Left cardiac atrium (tissue), 4 donors: ENCODE results near the gene KAT2B. TPM values are rescaled to one million over a fixed set of nuclear protein-coding genes. Genes with fewer than 3 reads are reported as not detected.

Experiments used
- ATAC-seq, 2 donors: fragments of 200-7000 bp; cut with Tn5 transposase; one replicate each; pipeline ENCODE4 v1.9.1; 2020; ENCODE audit warnings: mild to moderate bottlenecking in 2 of 2, moderate library complexity in 2 of 2
- DNase-seq: peaks from one replicate; pipeline ENCODE4 v3.0.0-alpha.2; 2020
- intact Hi-C, 2 donors: fragments of 100-400 bp; cut with DNase I; formaldehyde crosslinking; loops; one replicate each; pipeline versions ENCODE4 v1.14.1 to v1.15.1; 2022 to 2023
- microRNA-seq, 2 donors: library from miRNA; unstranded; fragments of <30 nt; microRNA quantifications; one replicate each; pipeline ENCODE4 v1.2.0, GENCODE V29; 2020
- total RNA-seq, 2 donors: library from RNA; stranded (reverse); fragmentation: NEBNext Ultra II Directional; extraction: Animal tissue kit (Norgen Biotek cat#: 25700); gene quantifications; one replicate each; pipeline ENCODE4 v1.2.1, GENCODE V29; 2021
- donor health status: DM: no; HTN: yes; CAD: no.
- donor health status: DM: no; HTN: yes; CAD: no; lungs with severe emphysema.
- donor health status: DM: yes; HTN: yes; CAD: no.
- donor health status: Dilated cardiomyopathy.

KAT2B gene
- total RNA-seq, 2 donors from 2014 or later, result 59.8 to 73.3 TPM

GRCh38 chr3:20185331-20185678, 145.1 kb downstream of the KAT2B start:
- ATAC-seq, result no peak
- intact Hi-C loops, result loop anchor here in 1 of 2 donors (5.0 to 10.0 kb wide), 2 partner anchors 148 to 241 kb away; partner anchors contain the start of gene RAB5A
- no peak for DNase-seq

GRCh38 chr3:20185679-20186599, 145.7 kb downstream of the KAT2B start, which contains the start of gene SGO1:
Gene SGO1 (minus strand): TSS chr3:20186206. CDS start chr3:20184027, 2,179 bp downstream.
- peak; percentile 100 for DNase-seq
- ATAC-seq, result peak; percentile 100
- intact Hi-C loops, result loop anchor here in 1 of 2 donors (5.0 to 10.0 kb wide), 2 partner anchors 149 to 241 kb away; partner anchors contain the start of gene RAB5A

DNA sequence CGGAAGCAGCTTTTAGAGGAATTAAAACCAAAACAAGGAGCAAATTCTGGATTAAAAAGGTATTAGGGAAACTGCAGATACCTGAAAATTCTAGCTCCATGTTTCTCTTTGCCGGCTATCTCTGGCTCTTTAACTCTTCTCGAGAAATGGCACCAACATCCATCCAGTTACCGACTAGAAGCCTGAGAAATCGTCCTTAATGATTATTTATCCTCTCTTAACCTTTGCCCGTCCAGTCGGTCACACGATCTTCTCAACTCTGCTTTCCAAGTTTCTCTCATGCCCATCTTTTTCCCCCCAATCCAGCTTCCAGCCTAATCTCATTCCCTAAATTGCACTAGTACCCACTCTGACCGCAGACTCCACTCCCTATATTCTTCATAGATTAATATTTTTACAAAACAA, 146.4 kb downstream of the KAT2B start:
- DNase-seq (no peak), ATAC-seq (peak; percentile 6 to 9)
- intact Hi-C loops, result loop anchor here in 1 of 2 donors (5.0 to 10.0 kb wide), 2 partner anchors 149 to 242 kb away; partner anchors contain the start of gene RAB5A

GRCh38 chr3:20190991-20191390, 150.7 kb downstream of the KAT2B start:
- DNase-seq, result no peak
- intact Hi-C loops, result no loop called here
- ATAC-seq, result no peak

DNA sequence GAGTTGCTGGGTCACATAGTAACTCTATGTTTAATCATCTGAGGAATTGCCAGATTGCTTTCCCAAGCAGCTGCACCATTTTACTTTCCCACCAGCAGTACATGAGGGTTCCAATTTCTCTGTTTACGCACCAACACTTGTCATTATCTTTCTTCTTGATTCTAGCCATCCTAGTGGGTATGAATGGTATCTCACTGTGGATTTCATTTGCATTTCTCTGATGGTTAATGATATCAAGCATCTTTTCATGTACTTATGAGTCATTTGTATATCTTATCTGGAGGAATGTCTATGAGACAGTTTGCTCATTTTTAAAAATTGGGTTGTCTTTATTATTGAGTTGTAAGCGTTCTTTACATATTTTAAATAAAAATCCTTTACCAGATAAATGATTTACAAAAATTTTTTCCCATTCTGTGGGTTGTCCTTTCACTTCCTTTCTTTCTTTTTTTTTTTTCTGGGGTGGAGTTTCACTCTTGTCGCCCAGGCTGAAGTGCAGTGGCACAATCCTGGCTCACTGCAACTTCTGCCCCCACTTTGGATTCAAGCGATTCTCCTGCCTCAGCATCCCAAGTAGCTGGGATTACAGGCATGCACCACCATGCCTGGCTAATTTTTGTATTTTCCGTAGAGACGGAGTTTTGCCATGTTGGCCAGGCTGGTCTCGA, 154.7 kb downstream of the KAT2B start:
- DNase-seq, result no peak
- intact Hi-C loops, result no loop called here
- no peak for ATAC-seq

- DNase-seq (no peak), ATAC-seq (no peak)
- intact Hi-C loops, result no loop called here
Observed at GRCh38 chr3:20197775-20198174, 157.5 kb downstream of the KAT2B start.

- intact Hi-C loops, result no loop called here
- DNase-seq (no peak), ATAC-seq (no peak)
Observed at GRCh38 chr3:20201143-20201542, 160.9 kb downstream of the KAT2B start.

Small RNA genes within 50 kb of the gene (microRNA-seq; reads per million reads assigned to microRNA genes)
- gene MIR3135A, result 0.27 to 0.40 reads per million in 2 donors

Other genes starting within 250 kb of the KAT2B start
- gene EFHB, start 106.2 kb upstream of the KAT2B start, total RNA-seq, result under 1 TPM; 0.59 to 0.76 TPM
- 10 to 100 TPM; 40.9 to 71.2 TPM for gene RAB5A, start 93.3 kb upstream of the KAT2B start, total RNA-seq
- gene PP2D1, start 28.2 kb upstream of the KAT2B start, total RNA-seq, result not detected
- under 1 TPM in 1 of 2 donors, not detected in 1; 0.80 TPM for gene SGO1, start 145.8 kb downstream of the KAT2B start, total RNA-seq